Heart left ventricle (tissue), 16 donors: Measurements from ENCODE around the gene ZNF500. TPM values are rescaled to one million over a fixed set of nuclear protein-coding genes. Genes with fewer than 3 reads are reported as not detected.
"Not testable (repeated sequence)": the region's sequence is repeated elsewhere in the genome, so short reads cannot be mapped to it uniquely, and the experiment has no call there.

Experiments used
- ATAC-seq, 4 donors: fragments of 200-7000 bp; cut with Tn5 transposase; one replicate each; pipeline ENCODE4 v1.9.1; 2020 to 2022; ENCODE audit warnings: moderate library complexity in 4 of 4, mild to moderate bottlenecking in 3 of 4, moderate number of reproducible peaks in 1 of 4
- DNase-seq, 5 donors: peaks; one replicate each; pipeline ENCODE4 v3.0.0-alpha.2; 2020
- H3K27ac ChIP-seq, 12 donors: fragments of 200-600 bp; sonication (generic) in 4 of 12; one replicate each; pipeline versions ENCODE4 v1.5.0 to v1.8.0; 2016 to 2022; ENCODE audit warnings: mild to moderate bottlenecking in 2 of 12
- H3K27me3 ChIP-seq, 9 donors: fragments of 200-600 bp; sonication (generic) in 2 of 9; one replicate each; pipeline versions ENCODE4 v1.5.1 to v1.8.0; 2016 to 2022; ENCODE audit warnings: mild to moderate bottlenecking in 3 of 9
- H3K36me3 ChIP-seq, 9 donors: fragments of 200-600 bp; sonication (generic) in 2 of 9; one replicate each; pipeline versions ENCODE4 v1.5.0 to v1.8.0; 2018 to 2022; ENCODE audit warnings: mild to moderate bottlenecking in 2 of 9
- H3K4me1 ChIP-seq, 12 donors: fragments of 200-600 bp; sonication (generic) in 4 of 12; one replicate each; pipeline versions ENCODE4 v1.5.0 to v1.8.0; 2016 to 2022; ENCODE audit warnings: mild to moderate bottlenecking in 3 of 12
- H3K4me3 ChIP-seq, 12 donors: fragments of 200-600 bp; sonication (generic) in 4 of 12; one replicate each; pipeline versions ENCODE4 v1.5.0 to v1.8.0; 2017 to 2022; ENCODE audit warnings: mild to moderate bottlenecking in 9 of 12, moderate library complexity in 4 of 12
- H3K9me3 ChIP-seq, 12 donors: fragments of 200-600 bp; sonication (generic) in 4 of 12; one replicate each; pipeline versions ENCODE4 v1.5.0 to v1.8.0; 2016 to 2022; ENCODE audit warnings: mild to moderate bottlenecking in 1 of 12
- POLR2A ChIP-seq, 2 donors: fragments of 450-650 bp; IDR thresholded peaks; one replicate each; pipeline ENCODE4 v1.6.1; 2017; ENCODE audit warnings: antibody characterized with exemption in 2 of 2, mild to moderate bottlenecking in 2 of 2, moderate library complexity in 2 of 2
- WGBS, 4 donors: extraction: QIAGEN DNeasy Blood & Tissue Kit in 2 of 4; methylation state at CpG; one replicate each; pipeline versions ENCODE4 v1.1.5 to v1.1.7; 2013 to 2018; 5-methylcytosine and 5-hydroxymethylcytosine counted together
- intact Hi-C, 10 donors: fragments of 100-400 bp; cut with DNase I; formaldehyde crosslinking; loops; one replicate each; pipeline versions ENCODE4 v1.11.1 to v1.14.2; 2022
- polyA plus RNA-seq, 2 donors: library from polyadenylated mRNA; stranded (reverse); fragments of 200-250 nt; gene quantifications; one replicate each; pipeline ENCODE4 v1.2.3, GENCODE V29; 2013
- total RNA-seq, 9 donors: library from RNA; depleted of rRNA in 2 of 9; stranded (reverse); fragments of >200 nt in 2 of 9; fragmentation: NEBNext Ultra II Directional in 3 of 9; extraction: Animal tissue kit (Norgen Biotek cat#: 25700) in 3 of 9; gene quantifications; one replicate each; pipeline versions ENCODE4 v1.1.0 to v1.2.4, GENCODE V29; 2016 to 2023
- TF ChIP-seq, protein P1 (sequence below), 12 donors: fragments of 200-600 bp; sonication (generic) in 4 of 12; IDR thresholded peaks; one replicate each; pipeline versions ENCODE4 v1.5.0 to v1.8.0; 2018 to 2022; ENCODE audit warnings: antibody characterized with exemption in 12 of 12, mild to moderate bottlenecking in 5 of 12
- donor health status: ischemic (EF 13 %, LVEDD 7.1; RV severe dilation, severe dysfunction).
- donor health status: healthy with polysubstance abuse.
- donor health status: DM: no; HTN: yes; CAD: no.
- donor health status: DM: no; HTN: no; CAD: no.
- donor health status: ischemic (EF 25% LVEDD 6.9; RV normal size, moderate dysfunction).
- donor health status: ischemic (EF 25% LVEDD 5.7; RV mildly dilated, moderate dysfunction).
- donor health status: healthy.
- donor health status: DM: yes; HTN: yes; CAD: no.
- donor health status: ischemic (EF 35%, LVEDD 5.7; RV mildly dilated, moderate dysfunction).
- donor health status: nonischemic (EF 11% LVEDD 7.7; RV severe dilation, severe dysfunction).
- donor health status: DM: yes; HTN: yes; CAD: no.
- donor health status: PGD.
- donor health status: ischemic (EF 29% LVEDD 5.4; RV normal size, mild dysfunction).
- donor health status: nonischemic (EF 23%, LVEDD 6.1; RV moderate dilation, normal function).

The ZNF500 gene
- total and polyA plus RNA-seq, 11 donors: 4.8 to 11.6 (median 6.5) TPM

DNA sequence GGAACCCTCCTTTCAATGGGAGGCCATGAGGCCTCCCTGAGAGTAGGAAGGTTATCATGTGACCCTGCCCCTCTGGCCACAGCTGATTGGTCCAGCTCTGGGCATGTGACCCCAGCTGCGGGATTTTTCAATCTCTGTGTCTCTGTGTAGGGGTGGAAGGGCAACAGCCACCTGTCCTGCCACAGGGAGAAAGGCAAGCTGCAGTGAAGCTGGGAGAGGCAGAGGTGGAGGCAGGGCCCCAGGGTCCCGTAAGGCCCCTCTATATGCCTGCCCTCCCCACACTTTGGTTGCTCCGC, 21.7 kb downstream of the ZNF500 start:
- ATAC-seq: no peak
- peaks cover 0 to 15% (median 4%) of the 10 kb centered on the region in 12 donors for H3K4me1 ChIP-seq
- intact Hi-C loops: no loop called here
- H3K27me3 ChIP-seq: no peaks in the 10 kb centered on the region
- no peaks in the 10 kb centered on the region for H3K9me3 ChIP-seq
- H3K4me3 ChIP-seq: no peak overlapping the region
- TF ChIP-seq POLR2A (IDR thresholded peaks at IDR 0.05): no peak
- TF ChIP-seq, protein P1, sequence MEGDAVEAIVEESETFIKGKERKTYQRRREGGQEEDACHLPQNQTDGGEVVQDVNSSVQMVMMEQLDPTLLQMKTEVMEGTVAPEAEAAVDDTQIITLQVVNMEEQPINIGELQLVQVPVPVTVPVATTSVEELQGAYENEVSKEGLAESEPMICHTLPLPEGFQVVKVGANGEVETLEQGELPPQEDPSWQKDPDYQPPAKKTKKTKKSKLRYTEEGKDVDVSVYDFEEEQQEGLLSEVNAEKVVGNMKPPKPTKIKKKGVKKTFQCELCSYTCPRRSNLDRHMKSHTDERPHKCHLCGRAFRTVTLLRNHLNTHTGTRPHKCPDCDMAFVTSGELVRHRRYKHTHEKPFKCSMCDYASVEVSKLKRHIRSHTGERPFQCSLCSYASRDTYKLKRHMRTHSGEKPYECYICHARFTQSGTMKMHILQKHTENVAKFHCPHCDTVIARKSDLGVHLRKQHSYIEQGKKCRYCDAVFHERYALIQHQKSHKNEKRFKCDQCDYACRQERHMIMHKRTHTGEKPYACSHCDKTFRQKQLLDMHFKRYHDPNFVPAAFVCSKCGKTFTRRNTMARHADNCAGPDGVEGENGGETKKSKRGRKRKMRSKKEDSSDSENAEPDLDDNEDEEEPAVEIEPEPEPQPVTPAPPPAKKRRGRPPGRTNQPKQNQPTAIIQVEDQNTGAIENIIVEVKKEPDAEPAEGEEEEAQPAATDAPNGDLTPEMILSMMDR (IDR thresholded peaks at IDR 0.05): no peak
- 85 to 90% (median 87%) methylated on average over 3 of the region's 3 CpGs for WGBS, 4 donors
- no peak overlapping the region for H3K27ac ChIP-seq
- DNase-seq: no peak
- H3K36me3 ChIP-seq: peaks cover 0 to 14% (median 9%) of the 10 kb centered on the region in 9 donors

DNA sequence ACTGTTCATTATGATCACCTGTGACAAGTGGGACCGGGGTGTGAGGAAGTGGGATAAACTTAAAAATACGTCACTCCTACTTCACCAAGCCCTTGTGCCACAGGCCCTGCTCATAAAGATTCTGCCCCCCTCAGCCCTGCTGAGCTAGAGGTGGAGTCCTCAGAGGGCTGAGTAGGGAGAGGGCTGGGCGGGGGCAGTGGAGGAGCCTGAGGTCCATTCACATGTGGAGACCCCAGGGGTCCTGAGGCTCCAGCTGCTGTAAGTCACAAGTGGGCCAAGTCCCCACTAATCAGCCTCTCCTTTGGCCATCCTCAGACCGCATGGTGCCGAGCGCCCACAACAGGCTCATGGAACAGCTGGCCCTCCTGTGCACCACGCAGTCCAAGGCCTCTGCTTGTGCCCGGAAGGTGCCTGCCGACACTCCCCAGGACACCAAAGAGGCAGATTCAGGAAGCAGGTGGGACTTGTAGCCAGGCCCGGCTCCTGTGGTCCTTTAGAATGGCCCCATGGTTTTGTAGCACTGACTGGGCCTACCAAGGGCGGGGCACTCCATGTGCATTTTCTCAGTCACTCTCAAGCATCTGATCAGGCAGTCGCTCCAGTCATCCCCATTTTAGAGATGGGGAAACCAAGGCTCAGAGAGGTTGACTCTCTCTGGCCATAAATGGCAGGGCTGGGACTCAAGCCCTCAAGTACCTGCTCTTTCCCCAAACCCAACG, 22.2 kb downstream of the ZNF500 start:
- Histone ChIP-seq H3K27ac (no peak overlapping the region), H3K27me3 (no peaks in the 10 kb centered on the region), H3K9me3 (no peaks in the 10 kb centered on the region), H3K4me1 (peaks cover 0 to 15% (median 4%) of the 10 kb centered on the region in 12 donors), H3K36me3 (peaks cover 0 to 9% (median 5%) of the 10 kb centered on the region in 9 donors), H3K4me3 (no peak overlapping the region)
- TF ChIP-seq, protein P1 (IDR thresholded peaks at IDR 0.05): no peak
- no peak for TF ChIP-seq POLR2A (IDR thresholded peaks at IDR 0.05)
- intact Hi-C loops: no loop called here
- ATAC-seq (no peak), DNase-seq (no peak)
- WGBS, 4 donors: 72 to 79% (median 78%) methylated on average over 11 to 13 of the region's 13 CpGs

DNA sequence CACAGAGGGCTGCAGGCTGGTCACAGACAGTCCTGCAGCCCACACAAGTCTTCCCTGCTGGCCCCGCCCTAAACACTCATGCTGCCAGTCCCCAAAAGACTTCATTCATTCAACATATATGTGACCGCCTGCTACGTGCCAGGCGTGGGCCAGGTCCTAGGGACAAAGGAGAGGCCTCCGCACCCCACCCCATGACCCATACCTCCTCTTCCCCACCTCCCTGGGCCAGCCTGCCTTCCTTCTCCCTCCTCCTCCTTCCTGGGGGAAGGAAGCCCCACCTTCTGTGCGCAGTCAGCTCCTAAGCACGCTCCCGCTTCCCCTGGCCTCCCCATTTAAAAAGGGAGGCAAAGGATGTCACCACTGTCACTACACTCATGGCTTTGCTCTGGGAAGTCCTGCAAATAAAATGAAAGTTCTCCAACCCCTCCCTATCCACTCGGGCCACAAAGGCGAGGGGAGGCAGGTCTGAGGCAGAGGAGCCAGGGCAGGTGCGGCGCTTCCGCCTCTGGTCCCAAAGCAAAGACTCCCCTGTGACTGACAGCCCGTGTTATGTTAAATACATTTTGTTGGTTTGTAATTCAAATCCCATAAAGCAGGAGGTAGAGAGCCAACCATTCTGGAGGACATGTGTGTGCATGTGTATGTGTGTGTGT, 23.6 kb downstream of the ZNF500 start:
- no peak for DNase-seq
- peak overlapping the region in 2 of 12 donors; percentile 3 to 20 for H3K4me3 ChIP-seq
- H3K36me3 ChIP-seq: no peaks in the 10 kb centered on the region
- H3K9me3 ChIP-seq: no peaks in the 10 kb centered on the region
- intact Hi-C loops: no loop called here
- 40 to 53% (median 48%) methylated on average over 14 of the region's 14 CpGs for WGBS, 4 donors
- H3K27me3 ChIP-seq: no peaks in the 10 kb centered on the region
- H3K4me1 ChIP-seq: peaks cover 0 to 15% (median 4%) of the 10 kb centered on the region in 12 donors
- TF ChIP-seq, protein P1 (IDR thresholded peaks at IDR 0.05): no peak
- no peak for TF ChIP-seq POLR2A (IDR thresholded peaks at IDR 0.05)
- no peak overlapping the region for H3K27ac ChIP-seq
- peak in 2 of 4 donors; percentile 17 to 48 for ATAC-seq

DNA sequence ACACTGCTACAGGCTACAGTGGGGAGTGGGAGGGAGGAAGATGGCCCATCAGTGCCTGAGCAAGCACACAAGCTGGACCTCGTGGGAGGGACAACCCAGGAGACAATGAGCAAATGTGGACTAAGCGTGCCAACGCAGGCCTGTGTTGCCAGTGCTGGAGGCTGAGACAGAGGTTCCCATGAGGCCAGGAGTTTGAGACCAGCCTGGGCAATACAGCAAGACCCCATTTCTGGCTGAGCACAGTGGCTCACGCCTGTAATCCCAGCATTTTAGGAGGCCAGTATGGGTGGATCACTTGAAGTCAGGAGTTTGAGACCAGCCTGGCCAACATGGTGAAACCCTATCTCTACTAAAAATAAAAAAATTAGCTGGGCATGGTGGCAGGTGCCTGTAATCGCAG, 28.6 kb downstream of the ZNF500 start:
- H3K27me3 ChIP-seq, DNase-seq, H3K4me3 ChIP-seq, H3K36me3 ChIP-seq, H3K27ac ChIP-seq, H3K9me3 ChIP-seq, ATAC-seq: not testable (repeated sequence)
- 74 to 81% (median 78%) methylated on average over 5 of the region's 5 CpGs for WGBS, 4 donors
- H3K4me1 ChIP-seq: peaks cover 0 to 17% (median 8%) of the 10 kb centered on the region in 12 donors
- intact Hi-C loops: loop anchor here in 3 of 10 donors (10.0 kb wide), 2 partner anchors 136 to 216 kb away; partner anchors contain the start of gene SEC14L5 (in 2 of the 3)
